ENCODE measurements around the gene DBNL.
"Not testable (repeated sequence)": the region's sequence is repeated elsewhere in the genome, so short reads cannot be mapped to it uniquely, and the experiment has no call there.

DBNL gene

GRCh38 chr7:44019825-44020224, 24.7 kb upstream of the DBNL start:
- not testable (repeated sequence) for H2BK120ac ChIP-seq (ENCODE audit: low read depth, low read length); H3K4me1 ChIP-seq (ENCODE audit: control insufficient read depth, low read depth, low read length); DNase-seq; H2AK5ac ChIP-seq (ENCODE audit: low read length); H3K4me2 ChIP-seq (ENCODE audit: low read length); H3K36me3 ChIP-seq (ENCODE audit: control insufficient read depth, insufficient read depth, low read length); H2BK5ac ChIP-seq (ENCODE audit: low read length); H4K8ac ChIP-seq (ENCODE audit: low read depth, low read length); H3K4ac ChIP-seq (ENCODE audit: low read depth, low read length); H2BK15ac ChIP-seq (replicated peaks; ENCODE audit: low read depth); H3K23ac ChIP-seq (ENCODE audit: low read length); H3K18ac ChIP-seq (ENCODE audit: low read length); H3K4me3 ChIP-seq (ENCODE audit: low read length); H4K5ac ChIP-seq (ENCODE audit: low read length); H3K27me3 ChIP-seq (ENCODE audit: insufficient read depth, low read length, poor library complexity); H3K79me1 ChIP-seq (ENCODE audit: low read length); H3K79me2 ChIP-seq (ENCODE audit: control insufficient read depth, insufficient read depth, low read length); H3K27ac ChIP-seq (ENCODE audit: low read depth, low read length); H3K9ac ChIP-seq (ENCODE audit: low read length); H3K56ac ChIP-seq (ENCODE audit: low read length)
- no CpG with 5 or more reads among the region's 6 CpGs for WGBS (ENCODE audit: extremely low coverage, insufficient coverage, low lambda C conversion rate)

DNA sequence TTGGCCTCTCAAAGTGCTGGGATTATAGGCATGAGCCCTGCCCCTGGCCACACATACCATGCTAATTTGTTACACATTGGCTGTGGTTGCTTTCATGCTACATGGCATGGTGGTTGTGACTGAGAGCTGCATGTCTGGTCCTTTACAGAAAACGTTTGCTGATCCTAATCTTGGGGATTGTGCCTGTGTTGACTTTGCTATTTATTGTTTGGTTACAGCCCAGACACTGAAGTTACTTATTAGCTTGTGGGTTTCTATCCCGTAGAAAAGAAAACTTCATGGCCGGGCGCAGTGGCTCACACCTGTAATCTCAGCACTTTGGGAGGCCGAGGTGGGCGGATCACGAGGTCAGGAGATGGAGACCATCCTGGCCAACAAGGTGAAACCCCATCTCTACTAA, 22.4 kb upstream of the DBNL start:
- H3K27ac ChIP-seq (ENCODE audit: low read depth, low read length); H3K79me1 ChIP-seq (ENCODE audit: low read length); H3K27me3 ChIP-seq (ENCODE audit: insufficient read depth, low read length, poor library complexity); H4K8ac ChIP-seq (ENCODE audit: low read depth, low read length); H3K36me3 ChIP-seq (ENCODE audit: control insufficient read depth, insufficient read depth, low read length); H2BK120ac ChIP-seq (ENCODE audit: low read depth, low read length); H3K4me3 ChIP-seq (ENCODE audit: low read length); H3K9ac ChIP-seq (ENCODE audit: low read length); H3K79me2 ChIP-seq (ENCODE audit: control insufficient read depth, insufficient read depth, low read length); DNase-seq; H3K23ac ChIP-seq (ENCODE audit: low read length); H2BK15ac ChIP-seq (replicated peaks; ENCODE audit: low read depth); H2BK5ac ChIP-seq (ENCODE audit: low read length); H3K4me2 ChIP-seq (ENCODE audit: low read length); H2AK5ac ChIP-seq (ENCODE audit: low read length); H3K18ac ChIP-seq (ENCODE audit: low read length); H4K5ac ChIP-seq (ENCODE audit: low read length); H3K4me1 ChIP-seq (ENCODE audit: control insufficient read depth, low read depth, low read length); H3K4ac ChIP-seq (ENCODE audit: low read depth, low read length); H3K56ac ChIP-seq (ENCODE audit: low read length): not testable (repeated sequence)
- WGBS (ENCODE audit: extremely low coverage, insufficient coverage, low lambda C conversion rate): no CpG with 5 or more reads among the region's 7 CpGs

DNA sequence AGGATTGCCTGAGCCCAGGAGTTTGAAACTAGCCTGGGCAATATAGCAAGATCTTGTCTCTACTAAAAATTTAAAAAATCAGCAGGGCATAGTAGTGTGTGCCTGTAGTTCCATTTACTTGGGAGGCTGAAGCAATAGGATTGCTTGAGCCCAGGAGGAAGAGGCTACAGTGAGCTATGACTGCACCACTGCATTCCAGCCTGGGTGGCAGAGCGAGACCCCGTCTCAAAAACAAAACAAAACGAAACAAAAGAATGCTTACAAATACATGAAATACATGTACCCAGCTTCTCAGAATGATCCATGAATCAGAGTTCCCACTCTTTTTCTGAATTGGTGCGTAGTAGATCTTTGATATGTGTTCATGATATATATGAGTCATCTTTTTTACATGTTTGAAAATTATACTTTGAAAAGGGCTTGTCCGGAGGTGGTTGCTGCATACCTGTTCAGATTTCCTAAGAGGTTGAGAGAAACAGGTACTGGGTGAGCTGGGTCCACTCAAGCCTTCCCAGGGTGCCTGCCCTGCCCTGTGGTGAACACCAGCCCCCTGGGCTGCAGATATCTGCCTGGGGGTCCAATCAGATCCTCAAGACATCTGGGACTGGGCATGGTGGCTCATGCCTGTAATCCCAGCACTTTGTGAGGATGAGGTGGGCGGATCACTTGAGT, 21.6 kb upstream of the DBNL start:
- H3K79me2 ChIP-seq (ENCODE audit: control insufficient read depth, insufficient read depth, low read length); H3K4ac ChIP-seq (ENCODE audit: low read depth, low read length); H3K4me1 ChIP-seq (ENCODE audit: control insufficient read depth, low read depth, low read length); H3K4me3 ChIP-seq (ENCODE audit: low read length); H3K79me1 ChIP-seq (ENCODE audit: low read length); H2BK5ac ChIP-seq (ENCODE audit: low read length); H2AK5ac ChIP-seq (ENCODE audit: low read length); DNase-seq; H3K56ac ChIP-seq (ENCODE audit: low read length); H3K27ac ChIP-seq (ENCODE audit: low read depth, low read length); H3K4me2 ChIP-seq (ENCODE audit: low read length); H3K9ac ChIP-seq (ENCODE audit: low read length); H3K23ac ChIP-seq (ENCODE audit: low read length); H2BK120ac ChIP-seq (ENCODE audit: low read depth, low read length); H4K5ac ChIP-seq (ENCODE audit: low read length); H3K27me3 ChIP-seq (ENCODE audit: insufficient read depth, low read length, poor library complexity); H2BK15ac ChIP-seq (replicated peaks; ENCODE audit: low read depth); H3K18ac ChIP-seq (ENCODE audit: low read length); H4K8ac ChIP-seq (ENCODE audit: low read depth, low read length); H3K36me3 ChIP-seq (ENCODE audit: control insufficient read depth, insufficient read depth, low read length): not testable (repeated sequence)
- no CpG with 5 or more reads among the region's 6 CpGs for WGBS (ENCODE audit: extremely low coverage, insufficient coverage, low lambda C conversion rate)

DNA sequence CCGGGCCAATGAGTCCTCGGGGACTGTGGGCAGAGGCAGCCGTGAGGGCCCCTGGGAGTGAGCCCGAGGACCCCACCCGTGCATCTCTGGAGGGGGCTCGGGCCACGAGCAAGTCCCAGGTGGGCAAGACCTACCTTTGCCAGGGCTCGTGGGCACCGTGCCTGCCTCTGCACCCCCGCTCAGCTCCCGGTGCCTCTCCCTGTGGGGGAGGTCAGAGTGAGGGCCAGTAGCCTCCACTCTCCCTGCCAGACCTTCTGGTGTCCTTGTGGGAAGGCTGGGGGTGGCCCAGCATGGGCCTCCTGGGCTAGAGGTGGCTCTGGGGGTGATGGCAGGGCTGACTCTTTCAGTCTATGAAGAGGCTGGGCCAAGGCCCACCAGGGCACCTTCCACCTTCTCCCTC, 15.1 kb upstream of the DBNL start:
- not testable (repeated sequence) for H3K4me2 ChIP-seq (ENCODE audit: low read length); H4K8ac ChIP-seq (ENCODE audit: low read depth, low read length); H3K4ac ChIP-seq (ENCODE audit: low read depth, low read length); H2BK15ac ChIP-seq (replicated peaks; ENCODE audit: low read depth); H3K56ac ChIP-seq (ENCODE audit: low read length); H3K9ac ChIP-seq (ENCODE audit: low read length); H3K4me1 ChIP-seq (ENCODE audit: control insufficient read depth, low read depth, low read length); H3K79me2 ChIP-seq (ENCODE audit: control insufficient read depth, insufficient read depth, low read length); H3K36me3 ChIP-seq (ENCODE audit: control insufficient read depth, insufficient read depth, low read length); H2BK5ac ChIP-seq (ENCODE audit: low read length); H3K4me3 ChIP-seq (ENCODE audit: low read length); H3K18ac ChIP-seq (ENCODE audit: low read length); H3K79me1 ChIP-seq (ENCODE audit: low read length); H2AK5ac ChIP-seq (ENCODE audit: low read length); DNase-seq; H3K27me3 ChIP-seq (ENCODE audit: insufficient read depth, low read length, poor library complexity); H3K27ac ChIP-seq (ENCODE audit: low read depth, low read length); H3K23ac ChIP-seq (ENCODE audit: low read length); H2BK120ac ChIP-seq (ENCODE audit: low read depth, low read length); H4K5ac ChIP-seq (ENCODE audit: low read length)
- no CpG with 5 or more reads among the region's 11 CpGs for WGBS (ENCODE audit: extremely low coverage, insufficient coverage, low lambda C conversion rate)

DNA sequence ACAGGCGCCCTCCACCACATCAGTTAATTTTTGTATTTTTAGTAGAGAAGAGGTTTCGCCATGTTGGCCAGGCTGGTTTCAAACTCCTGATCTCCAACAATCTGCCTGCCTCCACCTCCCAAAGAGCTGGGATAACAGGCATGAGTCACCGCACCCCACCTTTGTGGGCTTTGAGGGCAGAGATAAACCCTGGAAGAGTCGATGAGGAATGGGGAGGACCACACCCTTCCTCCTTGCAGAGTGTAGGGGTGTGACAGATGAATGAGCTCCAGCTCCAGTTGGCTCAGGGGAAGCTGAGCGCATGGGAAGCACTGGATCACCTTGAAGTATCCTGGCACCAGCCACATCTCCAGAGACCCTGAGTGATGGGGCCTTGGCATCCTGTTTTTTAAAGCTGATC, 14.5 kb upstream of the DBNL start:
- H2BK15ac ChIP-seq (replicated peaks; ENCODE audit: low read depth); DNase-seq; H2AK5ac ChIP-seq (ENCODE audit: low read length); H2BK5ac ChIP-seq (ENCODE audit: low read length); H3K79me2 ChIP-seq (ENCODE audit: control insufficient read depth, insufficient read depth, low read length); H3K4me2 ChIP-seq (ENCODE audit: low read length); H3K56ac ChIP-seq (ENCODE audit: low read length); H4K8ac ChIP-seq (ENCODE audit: low read depth, low read length); H3K4ac ChIP-seq (ENCODE audit: low read depth, low read length); H3K9ac ChIP-seq (ENCODE audit: low read length); H3K4me1 ChIP-seq (ENCODE audit: control insufficient read depth, low read depth, low read length); H3K27me3 ChIP-seq (ENCODE audit: insufficient read depth, low read length, poor library complexity); H3K23ac ChIP-seq (ENCODE audit: low read length); H4K5ac ChIP-seq (ENCODE audit: low read length); H2BK120ac ChIP-seq (ENCODE audit: low read depth, low read length); H3K27ac ChIP-seq (ENCODE audit: low read depth, low read length); H3K18ac ChIP-seq (ENCODE audit: low read length); H3K79me1 ChIP-seq (ENCODE audit: low read length); H3K36me3 ChIP-seq (ENCODE audit: control insufficient read depth, insufficient read depth, low read length); H3K4me3 ChIP-seq (ENCODE audit: low read length): not testable (repeated sequence)
- no CpG with 5 or more reads among the region's 5 CpGs for WGBS (ENCODE audit: extremely low coverage, insufficient coverage, low lambda C conversion rate)

DNA sequence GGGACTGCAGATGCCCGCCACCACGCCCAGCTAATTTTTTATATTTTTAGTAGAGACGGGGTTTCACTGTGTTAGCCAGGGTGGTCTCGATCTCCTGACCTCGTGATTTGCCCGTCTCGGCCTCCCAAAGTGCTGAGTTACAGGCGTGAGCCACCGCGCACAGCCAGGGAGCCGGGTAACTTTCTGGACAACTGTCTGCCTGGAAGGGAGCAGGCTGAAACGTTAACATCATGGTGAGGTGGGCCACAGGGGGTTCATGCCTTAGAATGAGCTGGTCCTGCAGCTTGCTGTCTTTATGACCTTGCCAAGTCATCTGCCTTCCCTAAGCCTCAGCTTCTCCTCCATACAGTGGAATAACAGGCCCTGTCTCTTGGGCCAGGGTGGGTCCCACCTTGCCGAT, 13.2 kb upstream of the DBNL start:
- not testable (repeated sequence) for H3K27me3 ChIP-seq (ENCODE audit: insufficient read depth, low read length, poor library complexity); H2AK5ac ChIP-seq (ENCODE audit: low read length); H4K8ac ChIP-seq (ENCODE audit: low read depth, low read length); H3K79me1 ChIP-seq (ENCODE audit: low read length); H4K5ac ChIP-seq (ENCODE audit: low read length); H2BK120ac ChIP-seq (ENCODE audit: low read depth, low read length); H3K4me1 ChIP-seq (ENCODE audit: control insufficient read depth, low read depth, low read length); H3K56ac ChIP-seq (ENCODE audit: low read length); DNase-seq; H3K9ac ChIP-seq (ENCODE audit: low read length); H3K4me3 ChIP-seq (ENCODE audit: low read length); H3K23ac ChIP-seq (ENCODE audit: low read length); H3K27ac ChIP-seq (ENCODE audit: low read depth, low read length); H2BK15ac ChIP-seq (replicated peaks; ENCODE audit: low read depth); H3K79me2 ChIP-seq (ENCODE audit: control insufficient read depth, insufficient read depth, low read length); H3K36me3 ChIP-seq (ENCODE audit: control insufficient read depth, insufficient read depth, low read length); H3K4ac ChIP-seq (ENCODE audit: low read depth, low read length); H3K4me2 ChIP-seq (ENCODE audit: low read length); H2BK5ac ChIP-seq (ENCODE audit: low read length); H3K18ac ChIP-seq (ENCODE audit: low read length)
- no CpG with 5 or more reads among the region's 13 CpGs for WGBS (ENCODE audit: extremely low coverage, insufficient coverage, low lambda C conversion rate)
